HL-60 (cell line): Measurements from ENCODE around the gene PTPRO.

Experiments
- DNase-seq, 2 experiments: peaks; one replicate each; pipeline ENCODE4 v3.0.0-alpha.2; 2010 to 2020; ENCODE audit warnings: low read depth in 1 of 2, low spot score in 1 of 2
- H3K27ac ChIP-seq: fragments of 250-450 bp; sonication (Bioruptor Pico); replicated peaks from 2 replicates; pipeline ENCODE4 v1.5.1; 2020; ENCODE audit warnings: mild to moderate bottlenecking, moderate library complexity
- H3K27me3 ChIP-seq: fragments of 250-450 bp; sonication (Bioruptor Pico); 2 replicates; pipeline ENCODE4 v1.5.1; 2021; ENCODE audit warnings: mild to moderate bottlenecking, moderate library complexity; ENCODE audit not compliant: insufficient read depth, poor library complexity, severe bottlenecking
- H3K4me3 ChIP-seq: replicated peaks from 2 replicates; pipeline ENCODE4 v1.5.1; 2011; ENCODE audit warnings: mild to moderate bottlenecking, control low read depth, low read length; ENCODE audit not compliant: insufficient read depth
- CTCF ChIP-seq: IDR thresholded peaks from one replicate; pipeline ENCODE4 v1.5.1; 2011; ENCODE audit warnings: low read length, control low read depth, inconsistent platforms; ENCODE audit not compliant: insufficient read depth
- GABPA ChIP-seq: IDR thresholded peaks from 2 replicates; pipeline ENCODE4 v1.6.1; 2012; ENCODE audit warnings: low read depth
- POLR2AphosphoS5 ChIP-seq: IDR thresholded peaks from 2 replicates; pipeline ENCODE4 v1.6.1; 2012; ENCODE audit warnings: low read depth
- REST ChIP-seq: IDR thresholded peaks from 2 replicates; pipeline ENCODE4 v1.6.1; 2012; ENCODE audit warnings: low read depth; ENCODE audit not compliant: insufficient replicate concordance
- SPI1 ChIP-seq: IDR thresholded peaks from 2 replicates; pipeline ENCODE4 v1.6.1; 2012; ENCODE audit warnings: low read depth, mild to moderate bottlenecking, borderline replicate concordance

PTPRO gene

GRCh38 chr12:15372352-15372751, 50.0 kb downstream of the PTPRO start:
- TF ChIP-seq REST: no peak
- no peak for TF ChIP-seq SPI1
- TF ChIP-seq POLR2AphosphoS5: no peak
- TF ChIP-seq GABPA: no peak
- no peak for TF ChIP-seq CTCF
- DNase-seq: no peak
- no peaks in the 10 kb centered on the region for H3K27me3 ChIP-seq
- no peak overlapping the region for H3K27ac ChIP-seq
- H3K4me3 ChIP-seq: no peak overlapping the region

- no peaks in the 10 kb centered on the region for H3K27me3 ChIP-seq
- TF ChIP-seq REST: no peak
- no peak for TF ChIP-seq GABPA
Measured at GRCh38 chr12:15387772-15388171, 65.5 kb downstream of the PTPRO start.

GRCh38 chr12:15389561-15389960, 67.3 kb downstream of the PTPRO start:
- Histone ChIP-seq H3K27me3 (no peaks in the 10 kb centered on the region), H3K27ac (no peak overlapping the region), H3K4me3 (no peak overlapping the region)
- TF ChIP-seq REST (no peak), CTCF (no peak), GABPA (no peak), POLR2AphosphoS5 (no peak), SPI1 (no peak)
- no peak for DNase-seq

More at GRCh38 chr12:15387772-15388171, 65.5 kb downstream of the PTPRO start:
- DNase-seq: no peak
- H3K4me3 ChIP-seq: no peak overlapping the region
- H3K27ac ChIP-seq: no peak overlapping the region

GRCh38 chr12:15393037-15393436, 70.7 kb downstream of the PTPRO start:
- DNase-seq: no peak

More at GRCh38 chr12:15393037-15393436, 70.7 kb downstream of the PTPRO start:
- Histone ChIP-seq H3K27me3 (no peaks in the 10 kb centered on the region), H3K27ac (no peak overlapping the region), H3K4me3 (no peak overlapping the region)
- TF ChIP-seq REST: no peak
- TF ChIP-seq CTCF: no peak
- no peak for TF ChIP-seq POLR2AphosphoS5
- TF ChIP-seq SPI1: no peak
- TF ChIP-seq GABPA: no peak
